NCI-H1436 treated with DMSO at 0.1 percent for 48 hours (cell line): Measurements from ENCODE around the gene PDE7B.
"Not testable (repeated sequence)": the region's sequence is repeated elsewhere in the genome, so short reads cannot be mapped to it uniquely, and the experiment has no call there.

Source experiments
- DNase-seq: peaks from one replicate; lab custom pipeline; 2025; lab: John Stamatoyannopoulos, UW

Gene PDE7B

GRCh38 chr6:136189104-136189503 lies 337.6 kb downstream of the PDE7B start:
- DNase-seq = no peak

GRCh38 chr6:136191606-136192312 lies 340.3 kb downstream of the PDE7B start:
- DNase-seq = no peak

GRCh38 chr6:136192902-136193301 lies 341.4 kb downstream of the PDE7B start:
- DNase-seq = no peak

- no peak for DNase-seq
These were observed 350.2 kb downstream of the PDE7B start for GRCh38 chr6:136201732-136202131.

- DNase-seq = no peak
These were observed 357.3 kb downstream of the PDE7B start for GRCh38 chr6:136208783-136209182.

- DNase-seq = no peak
These were observed 358.0 kb downstream of the PDE7B start for GRCh38 chr6:136209496-136209895.

GRCh38 chr6:136210398-136211165 lies 359.1 kb downstream of the PDE7B start:
- DNase-seq = no peak

- no peak for DNase-seq
These were observed 361.1 kb downstream of the PDE7B start for GRCh38 chr6:136212608-136213007.

- DNase-seq = no peak
These were observed 361.6 kb downstream of the PDE7B start for GRCh38 chr6:136213012-136213539.

GRCh38 chr6:136213853-136214252 lies 362.4 kb downstream of the PDE7B start:
- no peak for DNase-seq

- DNase-seq = no peak
These were observed 365.3 kb downstream of the PDE7B start for GRCh38 chr6:136216503-136217401.

- DNase-seq = not testable (repeated sequence)
These were observed 373.5 kb downstream of the PDE7B start for GRCh38 chr6:136224974-136225373.

GRCh38 chr6:136225496-136225895 lies 374.0 kb downstream of the PDE7B start:
- DNase-seq = no peak

GRCh38 chr6:136226027-136226673 lies 374.6 kb downstream of the PDE7B start:
- no peak for DNase-seq

- DNase-seq = no peak
These were observed 375.3 kb downstream of the PDE7B start for GRCh38 chr6:136226674-136227377.

GRCh38 chr6:136228814-136229213 lies 377.3 kb downstream of the PDE7B start:
- no peak for DNase-seq

GRCh38 chr6:136230219-136230853 lies 378.8 kb downstream of the PDE7B start:
- no peak for DNase-seq

- no peak for DNase-seq
These were observed 381.2 kb downstream of the PDE7B start for GRCh38 chr6:136232701-136233100.

- DNase-seq = no peak
These were observed 383.7 kb downstream of the PDE7B start for GRCh38 chr6:136235233-136235564.

- DNase-seq = no peak
These were observed 385.2 kb downstream of the PDE7B start for GRCh38 chr6:136236466-136237293.
